ENCODE measurements around the gene NOL12. TPM values are rescaled to one million over a fixed set of nuclear protein-coding genes. Genes with fewer than 3 reads are reported as not detected.
A peak's percentile ranks its signal among the peaks of the same experiment; 100 is the strongest.
"Not testable (repeated sequence)": the region's sequence is repeated elsewhere in the genome, so short reads cannot be mapped to it uniquely, and the experiment has no call there.

NOL12 gene
- total RNA-seq, 1 experiment from 2014 or later = 47.1 TPM

- H3K4me3 Mint-ChIP-seq (ENCODE audit: unreplicated experiment) = no peak overlapping the region
- DNase-seq (ENCODE audit: unreplicated experiment) = peak; percentile 91
- no peak for TF ChIP-seq CTCF (IDR thresholded peaks at IDR 0.05; ENCODE audit: unreplicated experiment)
- H3K27me3 Mint-ChIP-seq (ENCODE audit: insufficient read depth, unreplicated experiment) = no peaks in the 10 kb centered on the region
- no peaks in the 10 kb centered on the region for H3K9me3 Mint-ChIP-seq (ENCODE audit: unreplicated experiment)
- no peak overlapping the region for H3K27ac Mint-ChIP-seq (ENCODE audit: low read depth, unreplicated experiment)
- ChIA-PET CTCF (interaction anchor here (0.6 to 0.9 kb wide), 2 partner anchors 28 to 82 kb away, joined by 3 to 5 read pairs; partner anchors contain the start of gene GGA1), POLR2A (interaction anchor here (2.1 kb wide), 1 partner anchor 34 kb away, joined by 6 read pairs; no protein-coding TSS in a partner anchor)
- intact Hi-C loops (cut with micrococcal nuclease) = no loop called here
- H3K4me1 Mint-ChIP-seq (ENCODE audit: insufficient read depth, unreplicated experiment) = peaks cover 27% of the 10 kb centered on the region
- H3K36me3 Mint-ChIP-seq (ENCODE audit: insufficient read depth, unreplicated experiment) = peaks cover 59% of the 10 kb centered on the region
- BruUV-seq (replicated peaks) = no TSS peak
These were observed 4.9 kb downstream of the NOL12 start for GRCh38 chr22:37690901-37691504.

- Mint-ChIP-seq H3K27me3 (ENCODE audit: insufficient read depth, unreplicated experiment) (no peaks in the 10 kb centered on the region), H3K4me3 (ENCODE audit: unreplicated experiment) (no peak overlapping the region), H3K27ac (ENCODE audit: low read depth, unreplicated experiment) (no peak overlapping the region), H3K9me3 (ENCODE audit: unreplicated experiment) (no peaks in the 10 kb centered on the region), H3K4me1 (ENCODE audit: insufficient read depth, unreplicated experiment) (peaks cover 22% of the 10 kb centered on the region), H3K36me3 (ENCODE audit: insufficient read depth, unreplicated experiment) (peaks cover 59% of the 10 kb centered on the region)
- CTCF ChIA-PET = interaction anchor here (0.6 to 0.7 kb wide), 2 partner anchors 14 to 24 kb away, joined by 3 read pairs; no protein-coding TSS in a partner anchor
- no peak for TF ChIP-seq CTCF (IDR thresholded peaks at IDR 0.05; ENCODE audit: unreplicated experiment)
- no TSS peak for BruUV-seq (replicated peaks)
- intact Hi-C loops (cut with micrococcal nuclease) = no loop called here
- DNase-seq (ENCODE audit: unreplicated experiment) = no peak
- POLR2A ChIA-PET = interaction anchor here (0.6 to 1.1 kb wide), 3 partner anchors 13 to 82 kb away, joined by 3 read pairs; no protein-coding TSS in a partner anchor
These were observed 6.6 kb downstream of the NOL12 start for GRCh38 chr22:37692627-37693285.

- CTCF ChIA-PET = interaction anchor here (0.7 to 1.6 kb wide), 3 partner anchors 9 to 156 kb away, joined by 3 to 5 read pairs (median 4); no protein-coding TSS in a partner anchor
- intact Hi-C loops (cut with micrococcal nuclease) = not testable (repeated sequence)
These were observed 8.0 kb downstream of the NOL12 start for GRCh38 chr22:37694131-37694530.

GRCh38 chr22:37696260-37696656, 10.1 kb downstream of the NOL12 start:
- peaks cover 31% of the 10 kb centered on the region for H3K36me3 Mint-ChIP-seq (ENCODE audit: insufficient read depth, unreplicated experiment)
- BruUV-seq (replicated peaks); DNase-seq (ENCODE audit: unreplicated experiment); intact Hi-C loops (cut with micrococcal nuclease); H3K9me3 Mint-ChIP-seq (ENCODE audit: unreplicated experiment); H3K4me1 Mint-ChIP-seq (ENCODE audit: insufficient read depth, unreplicated experiment); H3K27me3 Mint-ChIP-seq (ENCODE audit: insufficient read depth, unreplicated experiment); H3K27ac Mint-ChIP-seq (ENCODE audit: low read depth, unreplicated experiment); H3K4me3 Mint-ChIP-seq (ENCODE audit: unreplicated experiment): not testable (repeated sequence)
- POLR2A ChIA-PET = interaction anchor here (0.6 to 1.8 kb wide), 4 partner anchors 15 to 57 kb away, joined by 3 to 5 read pairs (median 3); no protein-coding TSS in a partner anchor
- CTCF ChIA-PET = interaction anchor here (0.7 to 1.0 kb wide), 2 partner anchors 14 to 55 kb away, joined by 3 to 4 read pairs; no protein-coding TSS in a partner anchor

More at GRCh38 chr22:37694131-37694530, 8.0 kb downstream of the NOL12 start:
- POLR2A ChIA-PET = interaction anchor here (0.6 kb wide), 1 partner anchor 253 kb away, joined by 4 read pairs; no protein-coding TSS in a partner anchor
- not testable (repeated sequence) for H3K4me3 Mint-ChIP-seq (ENCODE audit: unreplicated experiment); DNase-seq (ENCODE audit: unreplicated experiment); H3K27me3 Mint-ChIP-seq (ENCODE audit: insufficient read depth, unreplicated experiment); H3K9me3 Mint-ChIP-seq (ENCODE audit: unreplicated experiment); BruUV-seq (replicated peaks); H3K27ac Mint-ChIP-seq (ENCODE audit: low read depth, unreplicated experiment)
- Mint-ChIP-seq H3K36me3 (ENCODE audit: insufficient read depth, unreplicated experiment) (peaks cover 47% of the 10 kb centered on the region), H3K4me1 (ENCODE audit: insufficient read depth, unreplicated experiment) (peaks cover 12% of the 10 kb centered on the region)

All from MCF 10A (cell line).